Tibial artery (tissue), 4 donors: ENCODE data around the gene EGF.
"Not testable (repeated sequence)": the region's sequence is repeated elsewhere in the genome, so short reads cannot be mapped to it uniquely, and the experiment has no call there.

ENCODE experiments used
- DNase-seq, 2 donors: peaks; one replicate each; pipeline ENCODE4 v3.0.0-alpha.2; 2019
- H3K27ac ChIP-seq, 2 donors: fragments of 200-600 bp; sonication (generic) in 1 of 2; 1 replicate in 1 of 2; 2 replicates in 1 of 2; pipeline ENCODE4 v1.5.1; 2018 to 2019; ENCODE audit warnings: mild to moderate bottlenecking in 1 of 2
- H3K27me3 ChIP-seq, 2 donors: fragments of 200-600 bp; sonication (generic) in 1 of 2; one replicate each; pipeline versions ENCODE4 v1.5.1 to v1.6.0; 2016 to 2019
- H3K36me3 ChIP-seq, 3 donors: fragments of 200-600 bp; sonication (generic) in 2 of 3; one replicate each; pipeline ENCODE4 v1.5.1; 2016 to 2019; ENCODE audit warnings: mild to moderate bottlenecking in 2 of 3
- H3K4me1 ChIP-seq, 4 donors: fragments of 200-600 bp; sonication (generic) in 2 of 4; 1 replicate in 3 of 4; 2 replicates in 1 of 4; pipeline ENCODE4 v1.5.1; 2016 to 2019
- H3K4me3 ChIP-seq, 2 donors: fragments of 200-600 bp; sonication (generic) in 1 of 2; 1 replicate in 1 of 2; 2 replicates in 1 of 2; pipeline ENCODE4 v1.5.1; 2018 to 2019; ENCODE audit warnings: mild to moderate bottlenecking in 2 of 2
- H3K9me3 ChIP-seq, 3 donors: fragments of 200-600 bp; sonication (generic) in 1 of 3; one replicate each; pipeline ENCODE4 v1.5.1; 2016 to 2019
- CTCF ChIP-seq, 2 experiments: fragments of 200-600 bp in 1 of 2; fragments of 450-650 bp in 1 of 2; IDR thresholded peaks; one replicate each; pipeline ENCODE4 v1.5.1; 2017 to 2019; ENCODE audit warnings: antibody characterized with exemption in 2 of 2, mild to moderate bottlenecking in 1 of 2, moderate library complexity in 1 of 2
- intact Hi-C: fragments of 100-400 bp; cut with DNase I; formaldehyde crosslinking; loops from one replicate; pipeline ENCODE4 v1.15.0; 2023; ENCODE audit warnings: low total_unique reads

Gene EGF

GRCh38 chr4:109873791-109874514 is 38.7 kb upstream of the EGF start:
- no peak overlapping the region for H3K27ac ChIP-seq
- intact Hi-C loops: no loop called here
- TF ChIP-seq CTCF (IDR thresholded peaks at IDR 0.05): no peak
- H3K4me1 ChIP-seq: no peaks in the 10 kb centered on the region
- no peak overlapping the region for H3K4me3 ChIP-seq
- no peaks in the 10 kb centered on the region for H3K27me3 ChIP-seq
- H3K36me3 ChIP-seq: peaks cover 10 to 14% (median 11%) of the 10 kb centered on the region in 3 donors
- no peak for DNase-seq
- H3K9me3 ChIP-seq: peaks cover 0 to 5% (median 0%) of the 10 kb centered on the region in 3 donors

GRCh38 chr4:109875106-109875505 is 37.6 kb upstream of the EGF start:
- no peaks in the 10 kb centered on the region for H3K27me3 ChIP-seq
- no peak overlapping the region for H3K27ac ChIP-seq
- H3K4me1 ChIP-seq: no peaks in the 10 kb centered on the region
- H3K36me3 ChIP-seq: peaks cover 3 to 5% (median 5%) of the 10 kb centered on the region in 3 donors
- intact Hi-C loops: no loop called here
- H3K4me3 ChIP-seq: no peak overlapping the region
- TF ChIP-seq CTCF (IDR thresholded peaks at IDR 0.05): no peak
- no peak for DNase-seq
- peaks cover 0 to 5% (median 0%) of the 10 kb centered on the region in 3 donors for H3K9me3 ChIP-seq

GRCh38 chr4:109875553-109875952 is 37.1 kb upstream of the EGF start:
- H3K9me3 ChIP-seq, H3K4me1 ChIP-seq, H3K27ac ChIP-seq, H3K27me3 ChIP-seq, H3K36me3 ChIP-seq, DNase-seq, intact Hi-C loops, H3K4me3 ChIP-seq: not testable (repeated sequence)

- no peaks in the 10 kb centered on the region for H3K36me3 ChIP-seq
- H3K9me3 ChIP-seq: peaks cover 0 to 5% (median 0%) of the 10 kb centered on the region in 3 donors
- no peaks in the 10 kb centered on the region for H3K4me1 ChIP-seq
- H3K27me3 ChIP-seq: no peaks in the 10 kb centered on the region
- no peak for TF ChIP-seq CTCF (IDR thresholded peaks at IDR 0.05)
- no peak overlapping the region for H3K4me3 ChIP-seq
- H3K27ac ChIP-seq: no peak overlapping the region
- no peak for DNase-seq
- intact Hi-C loops: no loop called here
Observed at GRCh38 chr4:109876634-109877265, 35.9 kb upstream of the EGF start.

- no peak for DNase-seq
- no peak overlapping the region for H3K4me3 ChIP-seq
- no peak for TF ChIP-seq CTCF (IDR thresholded peaks at IDR 0.05)
- H3K27ac ChIP-seq: no peak overlapping the region
- intact Hi-C loops: no loop called here
- H3K9me3 ChIP-seq: peaks cover 0 to 5% (median 0%) of the 10 kb centered on the region in 3 donors
- no peaks in the 10 kb centered on the region for H3K36me3 ChIP-seq
- no peaks in the 10 kb centered on the region for H3K4me1 ChIP-seq
- H3K27me3 ChIP-seq: no peaks in the 10 kb centered on the region
Observed at GRCh38 chr4:109877400-109877799, 35.3 kb upstream of the EGF start.

- H3K4me3 ChIP-seq: no peak overlapping the region
Observed at GRCh38 chr4:109878355-109878754, 34.3 kb upstream of the EGF start.

More at GRCh38 chr4:109878355-109878754, 34.3 kb upstream of the EGF start:
- H3K4me1 ChIP-seq: no peaks in the 10 kb centered on the region
- no peaks in the 10 kb centered on the region for H3K36me3 ChIP-seq
- H3K27me3 ChIP-seq: no peaks in the 10 kb centered on the region
- no peak for DNase-seq
- TF ChIP-seq CTCF (IDR thresholded peaks at IDR 0.05): no peak
- H3K27ac ChIP-seq: no peak overlapping the region
- H3K9me3 ChIP-seq: peaks cover 0 to 5% (median 0%) of the 10 kb centered on the region in 3 donors
- intact Hi-C loops: no loop called here
